Activated CD8-positive, alpha-beta memory T cell treated with anti-CD3 and anti-CD28 coated beads for 36 hours (primary cell): ENCODE data around the gene JAZF1. TPM values are rescaled to one million over a fixed set of nuclear protein-coding genes. Genes with fewer than 3 reads are reported as not detected.
"Not testable (repeated sequence)": the region's sequence is repeated elsewhere in the genome, so short reads cannot be mapped to it uniquely, and the experiment has no call there.

Source experiments
- CTCF ChIA-PET: fragments of 350-600 bp; sonication (Branson Sonifier 250); formaldehyde crosslinking; loops from one replicate; lab custom pipeline; 2021; ENCODE audit warnings: antibody characterized with exemption; lab: Charles Lee
- POLR2A ChIA-PET: fragments of 350-600 bp; sonication (Branson Sonifier 250); formaldehyde crosslinking; loops from one replicate; lab custom pipeline; 2021; ENCODE audit warnings: antibody characterized with exemption; lab: Charles Lee
- total RNA-seq, 2 experiments: library from RNA; stranded (reverse); gene quantifications; one replicate each; pipeline ENCODE4 v1.2.3, GENCODE V29; 2021

The JAZF1 gene
- total RNA-seq, 2 experiments from 2014 or later: 4.8 to 5.7 TPM

DNA sequence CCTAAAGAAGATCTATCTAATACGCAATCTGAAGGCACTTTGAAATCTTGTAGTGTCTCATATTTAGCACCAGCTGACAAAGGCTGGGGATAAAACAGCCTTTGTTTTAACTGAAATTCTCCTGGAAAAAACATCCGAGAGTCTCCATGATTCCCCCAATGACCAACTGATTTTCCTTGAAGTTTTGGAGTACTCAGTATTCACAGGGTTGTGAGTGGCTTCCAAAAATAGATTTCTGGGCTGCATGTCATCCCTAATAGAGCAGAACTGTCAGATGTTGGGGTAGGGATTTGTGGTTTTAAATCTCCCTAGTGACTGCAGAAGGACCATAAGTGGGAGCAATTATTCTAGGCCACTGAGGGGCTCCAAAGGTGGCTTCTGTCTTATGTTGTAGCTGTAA lies 234.2 kb downstream of the JAZF1 start:
- CTCF ChIA-PET: no interaction called here
- POLR2A ChIA-PET: no interaction called here

DNA sequence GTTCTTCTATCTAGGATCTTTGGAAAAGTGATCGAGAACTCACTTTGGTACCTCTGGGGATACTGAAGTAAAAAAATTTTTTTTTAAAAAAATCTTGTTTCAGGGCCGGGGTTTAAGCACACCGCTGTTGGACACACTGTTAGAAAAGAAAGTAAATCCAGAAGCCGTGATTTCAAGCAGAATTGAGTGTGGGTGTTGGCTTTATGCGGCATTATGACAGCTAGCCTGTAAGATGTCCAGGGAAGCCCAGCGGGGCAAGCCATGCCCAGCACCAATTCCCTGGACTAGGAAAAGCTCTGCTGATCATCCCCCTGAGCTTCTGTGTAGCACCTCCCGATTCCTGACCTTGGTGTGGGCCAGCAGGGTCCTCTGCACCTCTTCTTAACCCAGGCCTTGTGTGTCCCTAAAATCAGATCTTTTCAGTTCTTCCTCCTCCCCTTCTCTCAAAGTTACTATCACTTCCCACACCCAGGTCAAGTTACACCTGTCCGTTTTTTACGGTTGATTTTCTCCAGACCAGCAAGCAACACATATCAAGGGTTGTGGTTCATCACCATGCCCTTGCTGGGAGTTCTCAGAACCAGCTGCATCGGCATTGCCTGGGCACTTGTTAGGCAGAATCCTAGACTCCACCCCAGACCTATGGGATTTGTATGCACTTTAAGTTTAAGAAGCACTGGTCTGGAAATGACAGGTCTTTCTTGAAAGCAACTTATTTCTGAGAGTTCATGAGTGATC lies 235.4 kb downstream of the JAZF1 start:
- POLR2A ChIA-PET: no interaction called here
- CTCF ChIA-PET: no interaction called here

DNA sequence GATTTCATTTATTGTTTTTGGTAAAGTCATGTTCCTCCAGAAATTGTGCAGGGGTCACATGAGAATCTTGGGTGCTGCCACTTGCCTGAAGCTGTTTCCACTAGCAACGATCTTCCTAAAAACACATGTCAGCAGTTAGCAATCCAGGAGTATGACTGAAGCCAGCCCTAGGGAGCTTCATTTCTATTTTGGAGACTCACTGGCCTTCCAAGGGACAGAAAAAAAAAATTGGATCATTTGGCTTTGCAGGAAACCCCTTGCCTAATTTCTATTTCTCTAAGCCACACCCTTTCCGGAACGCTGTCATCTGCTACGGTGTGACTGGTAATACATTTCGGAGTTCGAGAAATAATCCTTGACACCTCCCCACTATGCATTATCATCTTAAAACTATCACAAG lies 236.0 kb downstream of the JAZF1 start:
- ChIA-PET POLR2A (no interaction called here), CTCF (no interaction called here)

DNA sequence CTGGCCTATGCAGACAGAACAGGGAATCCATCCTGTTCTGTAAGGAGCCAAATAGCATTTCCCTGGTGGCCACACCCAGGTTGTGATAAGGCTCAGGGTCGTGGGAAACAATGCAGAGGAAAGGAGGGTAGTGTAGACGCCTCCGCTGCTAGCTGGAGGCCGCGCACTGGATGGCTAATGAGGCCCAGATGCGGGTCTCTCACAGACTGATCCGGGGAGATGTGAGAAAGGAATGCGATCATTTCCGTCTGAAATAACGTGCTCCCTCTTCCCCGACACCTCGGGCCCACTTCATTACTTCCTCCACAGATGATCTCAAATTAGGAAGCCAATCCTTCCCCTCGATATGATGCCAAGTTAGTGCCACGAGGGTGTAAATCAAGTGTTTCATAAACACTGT lies 237.4 kb downstream of the JAZF1 start:
- CTCF ChIA-PET: no interaction called here
- POLR2A ChIA-PET: interaction anchor here (0.6 kb wide), 1 partner anchor 131 kb away, joined by 5 read pairs; no protein-coding TSS in a partner anchor

DNA sequence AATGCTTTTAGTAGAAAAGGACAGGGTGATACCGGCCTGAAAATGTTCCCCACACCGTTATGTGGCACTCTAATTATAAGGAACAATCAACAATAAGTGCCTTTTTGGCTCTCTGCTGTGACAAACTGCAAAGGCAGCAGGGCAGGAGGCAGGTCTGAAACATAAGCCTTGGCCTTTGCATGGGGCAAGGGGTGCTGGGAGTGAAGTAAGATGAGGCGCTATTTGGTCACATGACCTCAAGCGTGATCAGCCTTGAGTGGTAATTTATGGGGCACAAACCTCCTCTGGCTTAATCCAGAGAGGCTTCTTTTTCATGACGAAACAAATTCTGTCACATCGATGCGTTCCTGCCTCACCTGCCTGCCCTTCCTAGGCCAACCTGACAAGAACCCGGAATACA lies 237.9 kb downstream of the JAZF1 start:
- ChIA-PET CTCF (no interaction called here), POLR2A (no interaction called here)

DNA sequence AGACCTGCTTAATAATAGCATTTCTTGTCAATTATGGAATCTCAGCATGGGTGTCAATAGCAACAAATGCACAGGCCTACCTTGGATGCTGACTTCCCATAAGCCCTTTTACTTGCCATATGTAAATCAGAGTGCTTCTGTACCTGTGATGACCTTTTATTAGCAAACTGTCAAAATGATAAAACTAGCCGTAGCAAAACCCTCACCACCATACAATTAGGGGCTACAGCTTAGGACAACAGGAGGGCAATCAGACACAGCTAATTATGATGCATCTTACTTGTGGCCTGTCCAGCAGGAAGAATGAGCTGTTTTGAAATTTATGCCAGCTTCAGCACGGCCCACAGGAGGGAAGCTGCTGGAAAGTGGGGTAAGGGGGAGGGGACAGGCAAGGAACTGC lies 239.1 kb downstream of the JAZF1 start:
- ChIA-PET POLR2A (no interaction called here), CTCF (interaction anchor here (0.6 kb wide), 1 partner anchor 15 kb away, joined by 3 read pairs; no protein-coding TSS in a partner anchor)

DNA sequence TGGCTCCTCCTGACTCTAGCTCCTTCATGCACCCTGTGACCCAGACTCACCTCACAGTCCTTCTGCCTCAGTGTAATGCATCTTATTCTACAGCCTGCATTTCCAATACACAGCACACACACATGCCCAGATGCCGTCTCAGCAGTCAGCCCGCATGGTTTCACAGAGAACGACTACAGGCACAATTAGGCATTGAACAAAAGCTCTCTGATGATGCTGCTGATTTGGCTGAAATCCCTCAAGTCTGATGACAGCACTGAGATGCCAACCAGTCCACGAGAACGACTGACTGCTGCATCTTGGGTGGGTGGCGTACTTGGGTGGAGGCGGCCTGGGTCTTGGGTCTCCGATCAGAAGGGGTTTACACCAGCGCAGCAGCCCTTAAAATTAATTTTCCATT lies 240.3 kb downstream of the JAZF1 start:
- POLR2A ChIA-PET: no interaction called here
- CTCF ChIA-PET: no interaction called here

DNA sequence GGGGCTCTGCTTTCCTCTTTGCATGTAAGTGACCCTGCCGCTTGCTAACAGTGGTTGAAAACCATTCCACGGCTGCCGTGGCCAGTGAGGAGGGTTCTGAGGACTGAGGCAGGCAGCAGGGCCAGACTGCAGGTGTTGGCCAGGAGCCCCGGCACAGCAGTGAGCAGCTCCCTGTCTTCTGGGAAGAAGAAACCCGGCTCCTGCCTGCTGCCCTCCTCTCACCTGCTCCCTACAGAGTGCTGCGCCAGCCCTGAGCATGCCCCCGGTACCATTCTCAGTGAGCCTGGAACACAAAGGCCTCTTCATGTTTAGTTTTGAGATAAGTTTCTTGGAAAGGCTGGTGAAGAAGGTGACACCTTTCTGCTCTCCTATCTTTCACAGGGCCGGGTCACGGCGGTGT lies 240.7 kb downstream of the JAZF1 start:
- ChIA-PET CTCF (no interaction called here), POLR2A (no interaction called here)

DNA sequence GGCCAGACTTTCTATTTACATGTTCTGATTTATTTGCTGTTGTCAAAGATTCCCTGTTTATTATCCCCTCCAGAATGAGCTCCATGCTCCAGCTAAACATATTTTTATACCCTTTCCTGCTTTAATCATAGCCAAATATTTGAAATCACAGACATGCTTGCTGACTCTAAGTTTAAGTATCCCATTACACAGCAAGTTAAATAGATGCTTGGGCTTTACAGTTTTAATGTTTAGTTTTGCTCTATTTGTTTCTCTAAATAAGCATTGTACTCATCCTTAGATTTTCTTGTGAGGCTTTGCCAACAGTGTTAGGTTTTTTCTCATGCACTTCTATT lies 243.9 kb downstream of the JAZF1 start:
- POLR2A ChIA-PET: no interaction called here
- CTCF ChIA-PET: interaction anchor here (0.9 to 1.1 kb wide), 2 partner anchors 83 to 141 kb away, joined by 3 read pairs; no protein-coding TSS in a partner anchor

DNA sequence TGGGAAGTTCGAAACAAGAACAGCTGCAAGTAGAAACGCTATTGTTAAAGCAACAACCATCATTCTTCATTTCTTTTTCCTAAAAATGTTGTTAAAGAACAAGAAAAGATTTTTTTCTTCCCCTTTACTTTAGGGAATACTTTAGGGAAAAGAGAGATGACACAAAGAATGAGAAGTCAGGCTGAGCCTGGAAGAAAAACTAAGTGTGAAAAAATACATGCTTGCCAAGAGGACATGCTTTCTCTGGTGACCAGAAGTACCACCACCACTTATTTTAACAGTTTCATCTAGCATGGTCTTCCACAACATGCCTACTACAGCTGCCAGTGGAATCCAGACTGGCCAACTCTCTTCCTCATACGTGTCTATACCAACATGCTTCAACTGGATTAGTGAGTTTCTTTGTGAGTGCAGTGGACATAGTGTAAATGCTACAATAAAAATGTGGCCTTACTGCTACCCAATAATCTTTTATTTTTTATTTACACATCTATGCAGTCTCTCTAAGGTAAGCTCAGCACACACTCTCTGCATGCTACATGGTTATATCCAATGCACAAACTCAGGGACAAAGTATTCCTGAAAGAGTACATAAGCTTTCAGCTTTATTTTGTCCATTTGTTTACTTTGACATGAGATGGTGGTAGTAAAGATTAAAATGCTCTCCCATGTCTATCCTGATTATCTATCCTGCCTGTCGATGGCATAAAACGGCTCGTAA lies 244.4 kb downstream of the JAZF1 start:
- ChIA-PET POLR2A (no interaction called here), CTCF (interaction anchor here (0.9 to 1.1 kb wide), 2 partner anchors 84 to 142 kb away, joined by 3 read pairs; no protein-coding TSS in a partner anchor)

DNA sequence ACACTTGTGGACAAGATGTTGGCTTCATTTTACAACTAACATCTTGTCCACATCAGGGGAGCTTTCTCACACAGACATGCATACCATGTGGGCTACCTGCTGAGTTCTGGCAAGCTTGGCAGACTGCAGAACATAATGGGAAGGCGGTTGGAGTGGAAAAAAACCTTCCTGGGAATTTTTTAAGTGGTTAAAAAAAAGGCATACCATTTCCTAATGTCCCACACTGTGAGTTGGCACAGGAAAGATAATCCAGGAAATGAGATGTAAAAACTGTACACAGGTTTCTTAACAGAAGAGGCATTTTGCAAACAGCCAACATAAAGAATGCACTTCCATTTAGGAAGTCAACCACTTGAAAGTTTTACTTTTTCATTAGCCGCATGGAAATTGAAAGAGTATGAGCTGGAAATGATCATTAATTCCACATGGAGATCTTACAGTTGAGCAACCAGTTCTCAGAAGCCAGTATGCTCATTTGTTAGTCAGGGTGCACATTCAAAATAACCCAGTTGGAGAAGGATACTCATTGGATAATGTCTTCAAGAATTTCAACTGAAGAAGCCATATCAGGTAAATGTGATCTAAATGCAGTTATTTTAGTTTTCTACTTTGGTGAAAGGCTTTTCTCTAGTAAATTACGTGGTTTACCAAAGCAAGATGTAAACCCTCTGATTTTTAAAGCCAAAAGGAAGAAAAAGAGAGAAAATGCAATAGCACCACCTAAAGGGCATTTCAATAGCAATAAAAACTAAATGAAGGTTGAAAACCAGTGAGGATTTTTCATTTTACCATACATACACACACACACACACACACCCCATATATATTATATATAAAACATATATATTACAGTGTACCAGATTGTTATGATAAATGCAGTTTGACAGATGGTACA lies 246.7 kb downstream of the JAZF1 start:
- POLR2A ChIA-PET: no interaction called here
- CTCF ChIA-PET: interaction anchor here (1.1 kb wide), 1 partner anchor 13 kb away, joined by 5 read pairs; no protein-coding TSS in a partner anchor

DNA sequence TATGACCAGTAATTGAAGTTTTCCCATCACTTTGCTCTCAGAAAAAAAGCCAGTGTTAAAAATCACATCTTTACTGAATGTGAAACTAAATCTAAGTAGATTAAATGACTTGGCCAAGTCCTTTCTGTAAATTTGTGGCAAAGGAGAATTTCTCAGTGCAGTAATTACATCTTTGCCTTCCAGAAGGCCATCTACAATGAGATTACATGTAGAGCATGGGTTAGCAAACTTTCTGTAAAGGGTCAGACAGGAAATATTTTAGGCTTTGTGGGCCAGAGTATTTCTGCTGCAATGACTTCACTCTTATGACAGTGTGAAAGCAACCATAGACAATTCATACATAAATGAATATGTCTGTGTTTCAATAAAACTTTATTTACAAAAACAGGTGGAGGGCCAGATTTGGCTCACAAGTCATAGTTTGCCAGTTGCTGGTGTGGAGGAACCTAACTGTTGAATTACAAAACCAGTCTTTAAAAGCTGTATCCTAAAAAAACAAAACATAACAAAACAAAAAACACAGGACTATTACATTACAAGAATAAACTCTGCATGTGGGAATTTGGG lies 249.6 kb downstream of the JAZF1 start:
- ChIA-PET POLR2A (no interaction called here), CTCF (no interaction called here)

DNA sequence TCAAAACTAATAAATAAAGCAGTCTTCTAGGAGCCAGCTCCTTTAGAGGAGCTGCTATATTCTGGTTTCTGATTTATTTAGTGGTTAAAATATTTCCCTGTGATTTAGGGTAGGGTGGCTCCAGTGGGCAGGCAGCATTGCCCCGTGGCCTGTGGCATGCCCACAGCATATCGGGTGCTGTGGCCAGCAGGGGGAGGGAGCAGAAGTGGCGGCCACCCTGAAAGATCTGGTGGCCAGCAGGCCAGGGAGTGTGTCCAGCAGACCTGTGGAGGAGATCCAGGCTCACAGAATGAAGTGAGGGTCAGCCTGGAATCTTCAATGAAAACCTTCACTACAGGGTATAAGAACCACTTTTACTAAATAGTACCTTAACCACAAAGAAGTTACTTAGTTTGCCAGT lies 251.5 kb downstream of the JAZF1 start:
- POLR2A ChIA-PET: no interaction called here

DNA sequence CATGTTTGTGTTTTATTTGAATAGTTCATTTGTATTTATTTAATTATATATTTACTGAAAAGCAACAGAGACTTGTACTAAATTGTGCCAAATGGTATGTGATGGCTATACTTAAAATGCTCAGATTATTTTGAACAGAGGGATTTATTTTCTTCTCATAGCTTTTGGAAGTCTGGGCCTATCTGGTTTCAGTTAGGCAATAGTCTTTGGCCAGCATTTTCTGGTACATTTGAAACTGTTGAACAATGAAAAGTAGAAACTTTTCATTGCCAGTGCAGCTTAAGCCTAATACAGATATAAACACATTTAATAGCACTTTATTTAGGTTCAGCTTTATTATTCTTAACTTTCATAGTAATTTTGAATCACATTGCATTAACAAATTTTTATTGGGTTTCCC lies 252.6 kb downstream of the JAZF1 start:
- CTCF ChIA-PET: no interaction called here
- POLR2A ChIA-PET: no interaction called here

More for the DNA sequence above, 251.5 kb downstream of the JAZF1 start:
- CTCF ChIA-PET: no interaction called here

DNA sequence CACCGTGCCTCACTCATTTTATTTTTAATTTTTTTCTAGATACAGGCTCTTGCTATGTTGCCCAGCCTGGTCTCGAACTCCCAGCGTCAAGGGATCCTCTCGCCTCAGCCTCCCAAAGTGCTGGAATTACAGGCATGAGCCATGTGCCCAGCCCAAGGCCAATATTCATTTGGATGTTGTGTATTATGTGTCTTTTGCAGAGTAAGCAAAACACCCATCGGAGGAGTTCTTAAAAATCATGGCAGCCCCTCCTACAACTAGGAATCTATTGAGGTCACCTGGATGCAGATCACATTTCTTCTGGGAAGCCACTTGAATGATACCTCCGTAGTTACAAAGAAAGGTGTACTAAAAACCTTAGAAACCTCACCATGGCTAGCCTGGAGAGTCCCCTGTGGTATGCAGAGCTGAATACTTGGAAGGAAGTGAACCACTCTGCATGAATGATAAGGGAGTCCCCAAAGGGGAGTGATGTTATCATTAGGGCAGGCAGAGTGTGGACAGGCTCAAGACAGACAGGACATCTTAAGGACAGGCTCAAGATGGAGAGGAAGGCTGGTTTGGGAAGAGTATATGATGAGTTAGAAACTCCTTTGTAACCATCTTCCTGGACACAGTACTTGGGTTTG lies 254.9 kb downstream of the JAZF1 start:
- CTCF ChIA-PET: interaction anchor here (0.6 kb wide), 1 partner anchor 733 kb away, joined by 3 read pairs; no protein-coding TSS in a partner anchor
- POLR2A ChIA-PET: no interaction called here

DNA sequence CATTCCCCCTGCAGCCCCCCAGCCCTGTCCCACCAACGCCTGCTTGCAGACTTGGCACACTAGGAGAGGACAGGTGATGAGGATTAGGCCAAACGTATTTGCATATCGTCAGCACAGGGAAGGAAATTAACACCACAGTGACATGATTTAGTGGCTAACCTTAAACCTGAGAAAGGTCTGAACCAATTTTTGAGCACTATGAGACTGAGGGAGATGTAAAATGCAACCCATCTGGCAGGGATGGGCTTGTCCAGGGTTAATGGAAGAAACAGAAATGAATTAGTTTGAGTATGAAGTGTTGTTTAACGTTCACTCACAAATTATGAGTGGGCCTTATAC lies 257.0 kb downstream of the JAZF1 start:
- CTCF ChIA-PET: interaction anchor here (1.6 kb wide), 1 partner anchor 13 kb away, joined by 3 read pairs; no protein-coding TSS in a partner anchor

DNA sequence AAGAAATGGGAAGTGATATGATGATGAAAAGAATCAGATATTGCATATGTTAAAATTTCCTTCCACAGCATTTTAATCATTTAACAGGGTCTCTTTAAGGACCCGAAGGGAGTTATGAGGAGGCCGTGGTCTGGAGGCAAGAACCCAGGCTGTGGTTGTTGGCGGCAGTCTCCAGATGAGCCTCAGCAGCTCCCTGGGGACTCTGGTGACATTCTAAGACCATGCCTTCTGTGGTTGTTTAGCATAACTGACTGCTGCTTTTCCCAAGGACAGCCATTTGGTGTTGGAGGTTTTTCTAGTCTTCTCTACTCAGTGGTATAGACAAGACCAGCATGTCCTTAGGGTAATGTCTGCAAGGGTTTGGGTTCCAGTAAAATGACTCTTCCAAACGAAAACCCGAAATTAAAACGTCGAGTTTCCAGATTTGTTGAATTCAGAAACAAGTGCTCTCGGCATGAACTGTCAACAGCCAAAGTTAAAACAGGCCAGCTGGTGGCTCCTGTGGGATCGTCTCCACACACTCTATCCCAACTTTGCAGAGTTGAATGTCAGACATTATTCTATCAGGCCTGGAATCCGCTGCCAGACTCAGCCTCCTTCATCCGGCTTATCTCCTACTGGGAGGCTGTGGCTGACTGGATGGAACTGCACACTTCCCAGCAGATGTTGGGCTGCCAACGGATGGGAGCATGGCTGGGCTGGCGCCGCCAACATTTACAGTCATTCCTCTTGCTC lies 257.5 kb downstream of the JAZF1 start:
- ChIA-PET POLR2A (no interaction called here), CTCF (interaction anchor here (1.6 kb wide), 1 partner anchor 13 kb away, joined by 3 read pairs; no protein-coding TSS in a partner anchor)

More for the DNA sequence above, 257.0 kb downstream of the JAZF1 start:
- POLR2A ChIA-PET: no interaction called here

DNA sequence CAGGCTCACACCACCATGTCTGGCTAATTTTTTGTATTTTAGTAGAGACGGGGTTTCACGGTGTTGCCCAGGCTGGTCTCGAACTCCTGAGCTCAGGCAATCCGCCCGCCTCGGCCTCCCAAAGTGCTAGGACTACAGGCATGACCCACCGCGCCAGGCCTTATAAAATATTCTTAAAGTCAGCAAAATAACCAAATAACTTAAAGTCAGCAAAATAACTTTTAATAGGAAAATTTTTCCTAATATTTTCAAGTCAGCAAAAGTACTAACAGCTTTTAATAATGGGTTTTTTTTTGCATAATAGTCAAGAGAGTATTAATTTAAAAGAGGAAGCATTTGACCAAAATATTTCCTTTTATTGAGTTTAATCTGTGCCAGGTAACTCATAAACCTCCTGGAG lies 258.2 kb downstream of the JAZF1 start:
- CTCF ChIA-PET, POLR2A ChIA-PET: not testable (repeated sequence)
